Activated naive CD4-positive, alpha-beta T cell treated with anti-CD3 and anti-CD28 coated beads, Interleukin-2, amount 50 U/mL, for 24 hours (primary cell): Measurements from ENCODE around the gene TRAK1.
A peak's percentile ranks its signal among the peaks of the same experiment; 100 is the strongest.

Experiments used
- H3K27ac Mint-ChIP-seq: one replicate; pipeline ENCODE4 v1.8.0; 2021; ENCODE audit warnings: mild to moderate bottlenecking, mixed read lengths
- H3K27me3 Mint-ChIP-seq: one replicate; pipeline ENCODE4 v1.8.0; 2021; ENCODE audit warnings: mixed read lengths
- H3K36me3 Mint-ChIP-seq: one replicate; pipeline ENCODE4 v1.8.0; 2021; ENCODE audit warnings: mixed read lengths
- H3K4me1 Mint-ChIP-seq: one replicate; pipeline ENCODE4 v1.8.0; 2021; ENCODE audit warnings: mixed read lengths
- H3K4me3 Mint-ChIP-seq: one replicate; pipeline ENCODE4 v1.8.0; 2021; ENCODE audit warnings: mild to moderate bottlenecking, mixed read lengths
- H3K9me3 Mint-ChIP-seq: one replicate; pipeline ENCODE4 v1.8.0; 2021; ENCODE audit warnings: mixed read lengths

TRAK1 gene

GRCh38 chr3:42226470-42227425 lies 135.6 kb downstream of the TRAK1 start:
- H3K27ac Mint-ChIP-seq, result no peak overlapping the region
- H3K36me3 Mint-ChIP-seq, result peaks cover 9% of the 10 kb centered on the region
- H3K4me3 Mint-ChIP-seq, result no peak overlapping the region
- no peaks in the 10 kb centered on the region for H3K27me3 Mint-ChIP-seq
- no peaks in the 10 kb centered on the region for H3K4me1 Mint-ChIP-seq
- H3K9me3 Mint-ChIP-seq, result no peaks in the 10 kb centered on the region

- no peak overlapping the region for H3K4me3 Mint-ChIP-seq
- no peaks in the 10 kb centered on the region for H3K4me1 Mint-ChIP-seq
Observed at GRCh38 chr3:42228796-42229195, 137.6 kb downstream of the TRAK1 start.

GRCh38 chr3:42229266-42229941 lies 138.2 kb downstream of the TRAK1 start:
- Mint-ChIP-seq H3K4me1 (no peaks in the 10 kb centered on the region), H3K9me3 (no peaks in the 10 kb centered on the region), H3K27me3 (peaks cover 4% of the 10 kb centered on the region), H3K27ac (no peak overlapping the region), H3K36me3 (peaks cover 4% of the 10 kb centered on the region), H3K4me3 (no peak overlapping the region)

More at GRCh38 chr3:42228796-42229195, 137.6 kb downstream of the TRAK1 start:
- Mint-ChIP-seq H3K27me3 (no peaks in the 10 kb centered on the region), H3K9me3 (no peaks in the 10 kb centered on the region), H3K27ac (no peak overlapping the region), H3K36me3 (peaks cover 7% of the 10 kb centered on the region)

- H3K27ac Mint-ChIP-seq, result no peak overlapping the region
- peaks cover 4% of the 10 kb centered on the region for H3K36me3 Mint-ChIP-seq
- H3K9me3 Mint-ChIP-seq, result no peaks in the 10 kb centered on the region
- H3K27me3 Mint-ChIP-seq, result peaks cover 10% of the 10 kb centered on the region
- no peaks in the 10 kb centered on the region for H3K4me1 Mint-ChIP-seq
- H3K4me3 Mint-ChIP-seq, result no peak overlapping the region
Observed at GRCh38 chr3:42229942-42230688, 139.0 kb downstream of the TRAK1 start.

DNA sequence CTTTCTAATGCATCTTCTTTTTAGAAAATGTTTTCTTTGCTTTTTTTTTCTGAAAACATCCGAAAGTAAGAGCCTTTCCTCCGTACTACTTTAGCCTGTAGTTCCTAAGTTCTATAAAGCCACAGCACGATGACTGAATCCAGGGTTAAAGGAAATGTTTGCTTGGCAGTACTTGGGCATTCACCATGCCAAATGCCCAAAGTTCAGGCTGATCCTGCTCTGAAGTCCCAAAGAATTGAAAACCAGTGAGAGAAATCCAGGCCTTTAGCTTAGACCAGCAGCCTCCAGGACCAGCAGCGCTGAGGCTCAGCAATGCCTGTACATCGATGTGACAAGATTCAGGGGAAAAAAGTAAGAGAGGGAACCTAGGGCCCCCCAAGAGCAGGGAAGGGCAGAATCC lies 139.7 kb downstream of the TRAK1 start:
- Mint-ChIP-seq H3K36me3 (peaks cover 2% of the 10 kb centered on the region), H3K9me3 (peaks cover 2% of the 10 kb centered on the region), H3K27ac (no peak overlapping the region), H3K4me1 (no peaks in the 10 kb centered on the region), H3K27me3 (peaks cover 12% of the 10 kb centered on the region), H3K4me3 (no peak overlapping the region)

- H3K9me3 Mint-ChIP-seq, result peaks cover 9% of the 10 kb centered on the region
- H3K4me3 Mint-ChIP-seq, result no peak overlapping the region
- peaks cover 19% of the 10 kb centered on the region for H3K27me3 Mint-ChIP-seq
- no peaks in the 10 kb centered on the region for H3K4me1 Mint-ChIP-seq
- H3K36me3 Mint-ChIP-seq, result peaks cover 6% of the 10 kb centered on the region
- no peak overlapping the region for H3K27ac Mint-ChIP-seq
Observed at GRCh38 chr3:42235532-42235931, 144.4 kb downstream of the TRAK1 start.

GRCh38 chr3:42236611-42237010 lies 145.5 kb downstream of the TRAK1 start:
- Mint-ChIP-seq H3K4me3 (no peak overlapping the region), H3K27ac (no peak overlapping the region), H3K9me3 (peaks cover 9% of the 10 kb centered on the region), H3K4me1 (no peaks in the 10 kb centered on the region), H3K27me3 (peaks cover 19% of the 10 kb centered on the region), H3K36me3 (peaks cover 6% of the 10 kb centered on the region)

DNA sequence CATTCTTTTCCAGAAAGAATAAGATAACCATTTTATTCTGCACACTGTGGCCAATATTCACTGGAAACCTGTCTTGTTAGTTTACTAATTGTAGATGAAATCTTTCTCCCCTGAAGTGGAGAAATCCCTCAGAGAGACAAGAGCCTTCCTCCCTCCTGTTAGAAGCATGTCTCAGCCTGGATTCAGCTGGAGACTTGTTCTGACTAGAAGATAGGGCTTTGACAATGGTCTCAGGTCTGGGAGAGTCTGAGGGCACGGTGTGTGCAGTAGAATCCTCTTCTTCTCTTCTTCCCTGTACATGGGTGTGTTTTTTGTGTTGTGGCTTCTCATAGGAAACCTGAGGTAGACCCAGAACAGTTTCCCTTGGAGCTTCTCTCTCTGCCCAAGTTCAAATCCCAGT lies 154.9 kb downstream of the TRAK1 start:
- Mint-ChIP-seq H3K27me3 (no peaks in the 10 kb centered on the region), H3K27ac (no peak overlapping the region), H3K4me3 (no peak overlapping the region), H3K9me3 (no peaks in the 10 kb centered on the region), H3K4me1 (peaks cover 13% of the 10 kb centered on the region), H3K36me3 (no peaks in the 10 kb centered on the region)

DNA sequence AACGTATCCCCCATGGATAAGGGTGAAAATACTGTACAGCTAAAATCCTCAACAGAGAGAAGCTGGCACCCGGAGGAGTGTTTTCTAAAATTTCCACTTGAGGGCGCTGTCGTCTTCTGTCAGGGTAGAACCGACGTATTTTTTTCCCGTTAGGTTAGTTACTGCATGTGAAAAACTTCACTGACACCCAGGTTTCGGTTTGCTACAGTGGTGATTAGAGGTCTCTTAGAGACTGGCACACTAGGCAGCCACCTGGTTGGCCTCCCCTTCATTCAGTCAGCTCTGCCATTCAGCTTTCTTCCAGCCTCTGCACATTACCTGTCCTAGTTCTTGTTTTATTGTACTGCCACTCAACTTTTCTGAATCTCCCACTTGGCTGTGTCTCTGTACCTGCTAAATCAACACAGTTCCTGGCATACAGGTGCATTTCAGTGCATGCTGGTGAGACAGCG lies 156.4 kb downstream of the TRAK1 start:
- no peak overlapping the region for H3K27ac Mint-ChIP-seq
- no peaks in the 10 kb centered on the region for H3K36me3 Mint-ChIP-seq
- no peaks in the 10 kb centered on the region for H3K9me3 Mint-ChIP-seq
- no peaks in the 10 kb centered on the region for H3K27me3 Mint-ChIP-seq
- peaks cover 13% of the 10 kb centered on the region for H3K4me1 Mint-ChIP-seq
- H3K4me3 Mint-ChIP-seq, result peak overlapping the region; percentile 5

DNA sequence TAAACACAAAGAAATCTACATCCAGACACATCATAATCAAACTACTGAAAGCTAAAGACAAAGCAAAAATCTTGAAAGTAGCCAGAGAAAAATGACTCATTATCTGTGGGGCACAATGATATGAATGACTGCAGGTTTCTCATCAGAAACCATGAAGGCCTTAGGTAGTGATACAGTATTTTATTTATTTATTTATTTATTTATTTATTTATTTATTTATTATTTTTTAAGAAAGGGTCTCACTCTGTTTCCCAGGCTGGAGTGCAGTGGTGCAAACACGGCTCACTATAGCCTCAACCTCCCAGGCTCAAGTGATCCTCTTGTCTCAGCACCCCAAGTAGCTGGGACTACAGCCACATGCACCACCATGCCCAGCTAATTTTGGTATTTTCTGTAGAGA lies 159.6 kb downstream of the TRAK1 start:
- peaks cover 13% of the 10 kb centered on the region for H3K4me1 Mint-ChIP-seq
- no peak overlapping the region for H3K4me3 Mint-ChIP-seq
- H3K36me3 Mint-ChIP-seq, result no peaks in the 10 kb centered on the region
- no peaks in the 10 kb centered on the region for H3K27me3 Mint-ChIP-seq
- no peak overlapping the region for H3K27ac Mint-ChIP-seq
- no peaks in the 10 kb centered on the region for H3K9me3 Mint-ChIP-seq

DNA sequence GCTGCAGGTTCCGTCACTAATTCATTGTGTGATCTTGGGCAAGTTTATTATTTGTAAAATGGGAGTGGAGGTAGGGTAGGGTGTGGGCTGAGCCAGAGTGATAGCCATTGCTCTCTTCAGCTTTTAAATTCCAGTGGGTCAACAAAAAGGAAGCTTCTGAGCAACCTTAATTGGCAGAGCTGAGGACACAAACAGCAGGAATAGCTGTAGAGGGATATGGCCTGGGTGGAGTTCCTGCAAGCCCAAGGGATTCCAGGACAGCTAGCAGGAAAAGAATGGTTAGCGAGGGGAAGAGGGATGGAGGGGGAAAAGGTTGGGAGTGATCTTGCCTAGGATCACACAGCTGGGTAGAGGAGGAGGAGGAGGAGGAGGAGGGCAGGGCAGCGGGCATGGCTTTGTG lies 163.4 kb downstream of the TRAK1 start:
- Mint-ChIP-seq H3K27ac (no peak overlapping the region), H3K4me1 (peaks cover 6% of the 10 kb centered on the region), H3K27me3 (peaks cover 2% of the 10 kb centered on the region), H3K9me3 (no peaks in the 10 kb centered on the region), H3K36me3 (no peaks in the 10 kb centered on the region), H3K4me3 (no peak overlapping the region)

DNA sequence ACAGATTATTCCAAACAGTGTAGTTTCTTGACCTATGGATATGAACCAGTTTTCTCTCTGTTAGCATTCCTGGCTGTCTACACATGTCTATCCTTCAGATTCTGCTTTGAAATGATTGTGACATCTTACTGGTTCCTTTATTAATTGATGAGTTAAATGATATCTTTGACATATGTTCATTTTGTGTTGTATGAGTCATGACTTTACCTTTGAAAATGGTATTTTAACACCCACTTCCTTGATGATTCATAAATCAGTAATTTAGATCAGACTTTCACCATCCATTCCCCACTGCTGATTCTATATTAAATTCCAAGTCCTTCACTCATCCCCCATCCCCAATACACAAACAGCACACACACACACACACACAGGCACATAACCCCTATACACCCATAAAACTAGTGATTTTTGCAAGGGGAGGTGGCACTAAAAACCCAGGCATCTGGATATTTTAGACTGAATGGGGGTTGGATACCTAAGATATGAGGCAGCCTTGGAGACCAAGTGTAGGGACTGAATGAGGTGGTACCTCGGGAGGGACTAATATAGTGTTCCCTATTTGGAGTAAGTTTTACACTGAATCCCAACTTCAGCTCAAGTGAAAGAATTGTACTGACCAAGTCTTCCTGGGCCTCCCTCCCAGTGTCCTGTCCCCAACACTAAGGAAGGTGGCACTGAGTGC lies 165.1 kb downstream of the TRAK1 start:
- Mint-ChIP-seq H3K27ac (no peak overlapping the region), H3K4me3 (no peak overlapping the region), H3K9me3 (no peaks in the 10 kb centered on the region), H3K36me3 (no peaks in the 10 kb centered on the region), H3K27me3 (peaks cover 6% of the 10 kb centered on the region), H3K4me1 (peaks cover 6% of the 10 kb centered on the region)

DNA sequence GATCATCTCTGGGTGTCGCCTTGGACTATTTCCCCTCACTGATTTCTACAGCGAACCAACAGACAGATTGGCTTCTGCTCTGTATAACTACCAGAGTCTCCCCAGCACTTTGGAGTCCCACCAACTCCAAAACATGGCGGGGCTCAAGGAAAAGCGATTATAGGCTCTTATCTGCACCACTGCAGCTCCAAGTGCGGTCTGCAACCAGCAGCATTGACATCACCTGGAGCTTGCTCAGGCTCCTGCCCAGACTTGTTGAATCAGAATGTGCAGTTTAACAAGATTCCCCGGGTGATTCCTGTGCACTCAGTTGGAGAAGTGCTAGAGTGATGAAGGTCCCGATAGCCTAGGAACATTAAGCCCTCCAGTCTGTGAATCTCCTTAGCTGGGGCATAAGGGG lies 165.8 kb downstream of the TRAK1 start:
- peaks cover 6% of the 10 kb centered on the region for H3K4me1 Mint-ChIP-seq
- H3K4me3 Mint-ChIP-seq, result no peak overlapping the region
- peaks cover 7% of the 10 kb centered on the region for H3K27me3 Mint-ChIP-seq
- no peak overlapping the region for H3K27ac Mint-ChIP-seq
- H3K36me3 Mint-ChIP-seq, result no peaks in the 10 kb centered on the region
- H3K9me3 Mint-ChIP-seq, result no peaks in the 10 kb centered on the region

DNA sequence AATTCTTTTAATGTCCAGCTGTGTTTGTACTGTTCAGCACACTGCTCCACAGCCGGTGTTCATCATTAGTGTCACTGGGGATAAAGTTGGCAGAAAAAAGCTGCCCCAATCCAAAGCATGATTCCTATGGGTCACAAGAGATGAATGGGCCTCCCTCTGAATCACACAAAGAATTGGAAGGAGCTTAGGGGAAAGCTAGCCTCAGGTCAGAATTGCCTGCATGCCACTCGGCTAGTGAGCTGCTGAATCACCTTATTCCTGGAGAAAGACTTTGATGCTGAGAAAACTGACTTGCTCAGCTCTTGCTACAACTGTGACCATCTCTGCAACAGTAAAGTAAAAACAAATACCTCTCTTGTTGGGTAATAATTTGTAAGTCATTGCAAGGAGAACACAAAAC lies 171.4 kb downstream of the TRAK1 start:
- no peak overlapping the region for H3K4me3 Mint-ChIP-seq
- peaks cover 40% of the 10 kb centered on the region for H3K27me3 Mint-ChIP-seq
- no peak overlapping the region for H3K27ac Mint-ChIP-seq
- H3K4me1 Mint-ChIP-seq, result peaks cover 10% of the 10 kb centered on the region
- H3K9me3 Mint-ChIP-seq, result no peaks in the 10 kb centered on the region
- peaks cover 1% of the 10 kb centered on the region for H3K36me3 Mint-ChIP-seq
